RWPE1 (cell line): ENCODE data around the gene CYTH1.
A peak's percentile ranks its signal among the peaks of the same experiment; 100 is the strongest.

Experiments used
- CTCF ChIA-PET: fragments of 350-600 bp; sonication (Branson Sonifier 250); formaldehyde crosslinking; extraction: SDS; loops from one replicate; lab custom pipeline; 2021; lab: Yijun Ruan, JAX
- POLR2A ChIA-PET: fragments of 400-600 bp; formaldehyde crosslinking; extraction: SDS; loops from one replicate; lab custom pipeline; 2020; ENCODE audit warnings: antibody characterized with exemption; ENCODE audit not compliant: low non-redundant PET; lab: Yijun Ruan, JAX
- DNase-seq: peaks from one replicate; pipeline ENCODE4 v3.0.0; 2012; ENCODE audit warnings: low spot score
- H3K27ac ChIP-seq: fragments of 450-650 bp; 2 replicates; pipeline ENCODE4 v1.5.1; 2017
- TF ChIP-seq, protein P1 (sequence below): fragments of 450-650 bp; conservative IDR thresholded peaks from 2 replicates; pipeline ENCODE4 v1.5.1; 2017; ENCODE audit warnings: low read depth, mild to moderate bottlenecking

The CYTH1 gene

DNA sequence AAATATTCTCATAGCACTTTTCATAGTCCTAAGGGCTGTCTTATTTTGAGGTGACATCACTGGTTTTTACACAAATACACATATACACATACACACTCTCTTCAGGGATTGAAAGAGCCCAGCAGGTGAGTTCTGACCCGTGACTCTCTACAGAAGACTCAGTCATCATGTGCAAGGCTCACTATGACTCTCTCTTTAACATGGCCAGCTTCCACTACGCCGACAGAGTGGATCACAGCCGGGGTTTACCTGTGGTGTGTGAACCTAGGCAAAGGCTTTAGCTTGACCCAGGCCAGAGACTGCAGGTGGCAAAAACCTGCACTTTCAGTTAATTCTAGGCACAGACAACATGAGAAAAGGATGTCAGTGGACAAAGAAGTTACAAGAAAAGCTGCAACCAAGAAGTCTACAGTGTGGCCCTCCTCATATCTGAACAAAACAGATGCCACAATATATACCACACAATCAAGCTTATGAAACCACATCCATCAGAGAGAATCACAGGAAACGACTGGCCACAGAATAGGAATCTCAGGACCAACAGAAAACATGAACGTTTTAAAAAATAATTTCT lies 56.5 kb downstream of the CYTH1 start:
- POLR2A ChIA-PET, result no interaction called here
- TF ChIP-seq, protein P1, sequence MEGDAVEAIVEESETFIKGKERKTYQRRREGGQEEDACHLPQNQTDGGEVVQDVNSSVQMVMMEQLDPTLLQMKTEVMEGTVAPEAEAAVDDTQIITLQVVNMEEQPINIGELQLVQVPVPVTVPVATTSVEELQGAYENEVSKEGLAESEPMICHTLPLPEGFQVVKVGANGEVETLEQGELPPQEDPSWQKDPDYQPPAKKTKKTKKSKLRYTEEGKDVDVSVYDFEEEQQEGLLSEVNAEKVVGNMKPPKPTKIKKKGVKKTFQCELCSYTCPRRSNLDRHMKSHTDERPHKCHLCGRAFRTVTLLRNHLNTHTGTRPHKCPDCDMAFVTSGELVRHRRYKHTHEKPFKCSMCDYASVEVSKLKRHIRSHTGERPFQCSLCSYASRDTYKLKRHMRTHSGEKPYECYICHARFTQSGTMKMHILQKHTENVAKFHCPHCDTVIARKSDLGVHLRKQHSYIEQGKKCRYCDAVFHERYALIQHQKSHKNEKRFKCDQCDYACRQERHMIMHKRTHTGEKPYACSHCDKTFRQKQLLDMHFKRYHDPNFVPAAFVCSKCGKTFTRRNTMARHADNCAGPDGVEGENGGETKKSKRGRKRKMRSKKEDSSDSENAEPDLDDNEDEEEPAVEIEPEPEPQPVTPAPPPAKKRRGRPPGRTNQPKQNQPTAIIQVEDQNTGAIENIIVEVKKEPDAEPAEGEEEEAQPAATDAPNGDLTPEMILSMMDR, result no peak
- no peak for DNase-seq
- H3K27ac ChIP-seq, result no peak overlapping the region
- CTCF ChIA-PET, result no interaction called here

DNA sequence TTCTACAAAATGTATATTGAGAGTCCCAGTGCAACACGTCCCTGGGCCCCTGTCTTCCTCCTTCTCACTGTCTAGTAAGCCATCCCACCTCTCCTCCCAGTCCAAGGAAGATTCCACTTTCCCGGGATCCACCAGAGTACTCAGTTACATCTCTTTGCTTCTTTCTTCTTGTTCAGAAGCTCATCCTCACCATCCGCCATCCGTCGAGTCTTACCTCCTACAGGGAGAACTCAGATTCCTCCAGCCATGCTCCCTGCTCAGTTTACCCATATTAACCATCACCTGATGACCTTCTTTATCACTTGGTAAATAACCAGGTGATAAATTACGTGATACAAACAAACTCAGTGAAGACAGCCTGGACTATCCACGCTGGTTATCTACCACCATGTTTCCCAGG lies 57.1 kb downstream of the CYTH1 start:
- CTCF ChIA-PET, result no interaction called here
- no peak for DNase-seq
- TF ChIP-seq, protein P1, result no peak
- POLR2A ChIA-PET, result no interaction called here
- no peak overlapping the region for H3K27ac ChIP-seq

DNA sequence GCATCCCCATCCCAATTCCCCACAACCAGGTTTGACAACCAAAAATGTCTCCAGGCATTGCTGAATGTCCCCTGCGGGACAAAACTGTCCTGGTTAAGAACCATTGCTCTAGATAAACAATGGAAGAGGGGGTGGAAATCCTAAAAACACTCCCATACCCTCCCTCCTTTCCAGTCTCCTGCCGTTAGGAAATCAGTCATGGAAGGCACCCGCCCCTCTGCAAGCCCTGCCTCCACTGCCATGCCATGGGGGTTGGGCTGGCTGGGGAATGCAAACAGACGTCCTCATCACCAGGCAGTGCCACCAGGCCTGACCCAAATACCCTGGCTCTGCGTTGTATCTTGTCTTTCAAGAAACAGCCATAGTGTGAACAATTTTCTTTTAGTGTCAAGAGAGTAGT lies 57.5 kb downstream of the CYTH1 start:
- H3K27ac ChIP-seq, result peak overlapping the region; percentile 57
- TF ChIP-seq, protein P1, result no peak
- ChIA-PET POLR2A (no interaction called here), CTCF (no interaction called here)
- no peak for DNase-seq

DNA sequence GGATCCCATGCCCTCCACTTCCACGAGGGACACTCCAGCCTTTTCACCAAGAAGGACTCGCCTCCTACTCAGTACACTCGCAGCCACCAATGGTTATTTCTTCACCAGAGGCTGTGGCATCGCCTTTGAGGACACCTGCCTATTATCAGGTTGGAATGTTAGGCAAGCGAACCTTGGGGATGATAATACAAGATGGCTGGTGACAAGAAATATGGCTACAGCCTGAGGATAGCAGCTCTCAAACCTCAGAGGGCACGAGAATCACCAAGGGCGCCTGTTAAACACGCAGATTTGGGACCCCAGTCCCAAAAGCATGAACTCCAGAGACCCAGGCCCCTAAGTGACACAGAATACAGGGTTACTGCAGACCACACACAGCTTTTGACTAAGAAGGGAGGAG lies 58.1 kb downstream of the CYTH1 start:
- TF ChIP-seq, protein P1, result no peak
- no peak for DNase-seq
- ChIA-PET POLR2A (no interaction called here), CTCF (interaction anchor here (0.7 kb wide), 1 partner anchor 455 kb away, joined by 4 read pairs; no protein-coding TSS in a partner anchor)
- peak overlapping the region; percentile 57 for H3K27ac ChIP-seq

DNA sequence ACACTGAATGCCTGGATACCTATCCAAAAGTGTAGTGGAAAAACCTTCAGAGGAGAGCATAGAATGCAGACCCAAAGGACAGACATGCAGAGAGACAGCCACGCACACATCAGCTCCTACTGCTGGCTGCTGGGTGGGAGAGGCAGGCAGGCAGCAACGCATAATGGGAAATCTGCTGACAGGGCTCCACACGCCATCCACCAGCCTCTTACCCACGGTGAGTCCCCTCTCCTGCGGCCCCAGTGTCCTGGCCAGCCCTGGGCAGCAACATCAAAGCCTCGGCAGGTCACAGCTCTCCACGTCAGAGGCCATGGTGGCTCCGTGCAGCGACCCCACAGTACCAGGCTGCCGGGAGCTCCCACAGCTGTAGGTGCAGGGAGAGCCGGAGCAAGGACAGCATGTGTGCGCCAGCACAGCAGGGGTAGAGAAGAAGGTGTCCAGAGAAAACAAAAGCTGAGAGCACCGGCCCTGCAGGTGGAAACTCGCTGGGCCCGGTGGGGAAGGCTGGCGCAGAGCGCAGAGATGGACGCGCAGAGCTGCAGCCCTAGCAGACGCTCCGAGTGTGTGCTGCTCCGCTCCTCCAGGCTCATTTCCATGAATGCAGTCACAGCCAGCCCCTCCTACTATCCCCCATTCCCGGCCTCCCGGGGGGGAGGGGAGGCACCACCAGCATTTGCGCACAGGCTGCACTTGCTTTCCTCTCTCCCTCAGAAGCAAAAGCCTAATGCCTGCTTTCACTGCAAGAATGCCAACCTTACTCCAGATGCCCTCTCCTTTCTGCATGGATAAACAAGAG lies 58.9 kb downstream of the CYTH1 start:
- H3K27ac ChIP-seq, result peak overlapping the region; percentile 57
- ChIA-PET POLR2A (no interaction called here), CTCF (no interaction called here)
- TF ChIP-seq, protein P1, result no peak
- DNase-seq, result no peak

DNA sequence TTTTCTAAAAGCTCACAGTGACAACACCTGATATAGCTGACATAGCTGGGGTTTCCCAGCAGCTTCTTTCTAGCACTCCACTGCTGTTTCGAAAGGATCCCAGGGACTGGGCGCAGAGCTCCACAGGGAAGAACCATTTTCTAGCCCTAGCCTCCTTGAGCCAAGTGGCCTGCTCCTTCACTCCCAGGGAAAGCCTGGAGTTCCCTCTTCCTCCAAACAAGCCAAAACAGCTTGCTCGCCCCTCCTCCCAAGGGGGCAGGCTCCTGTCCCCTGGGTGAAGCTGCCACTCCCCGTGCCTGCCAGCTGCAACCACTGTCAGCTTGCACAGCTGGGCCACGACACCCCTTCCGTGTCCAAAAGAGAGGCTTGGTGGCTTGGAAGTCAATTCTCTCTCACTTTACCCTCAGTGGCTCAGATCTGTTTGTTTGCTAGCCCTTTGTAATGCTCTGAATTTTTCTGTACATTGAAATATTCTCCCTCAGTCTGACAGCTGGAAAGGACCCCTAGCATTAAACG lies 59.8 kb downstream of the CYTH1 start:
- peak overlapping the region; percentile 57 for H3K27ac ChIP-seq
- DNase-seq, result no peak
- ChIA-PET POLR2A (no interaction called here), CTCF (no interaction called here)
- TF ChIP-seq, protein P1, result no peak
